ENCODE data around the gene PDE4B.

- no peak for TF ChIP-seq CTCF (IDR thresholded peaks at IDR 0.05)
- no peak for TF ChIP-seq POLR2AphosphoS5 (IDR thresholded peaks at IDR 0.05)
- TF ChIP-seq POLR2A (IDR thresholded peaks at IDR 0.05) = no peak
- no peak for TF ChIP-seq EP300 (IDR thresholded peaks at IDR 0.05)
Measured at GRCh38 chr1:66422804-66423203, 630.1 kb downstream of the PDE4B start.

Data from sigmoid colon (tissue), 4 donors.